Effector CD8-positive, alpha-beta T cell (primary cell): ENCODE results near the gene NUDT3.
"Not testable (repeated sequence)": the region's sequence is repeated elsewhere in the genome, so short reads cannot be mapped to it uniquely, and the experiment has no call there.

Experiments
- DNase-seq: peaks from one replicate; lab custom pipeline; 2025; lab: John Stamatoyannopoulos, UW

NUDT3 gene

GRCh38 chr6:34393191-34393965 is 909 bp upstream of the NUDT3 start:
- no peak for DNase-seq

- peak; percentile 66 for DNase-seq
These were observed 528 bp downstream of the NUDT3 start for GRCh38 chr6:34391786-34392496.

- DNase-seq: no peak
These were observed 1.0 kb downstream of the NUDT3 start for GRCh38 chr6:34391473-34391785.

GRCh38 chr6:34390531-34391472 is 1.7 kb downstream of the NUDT3 start:
- DNase-seq: no peak

GRCh38 chr6:34389034-34389433 is 3.4 kb downstream of the NUDT3 start:
- DNase-seq: no peak

GRCh38 chr6:34388421-34388820 is 4.0 kb downstream of the NUDT3 start:
- no peak for DNase-seq

- DNase-seq: no peak
These were observed 5.9 kb downstream of the NUDT3 start for GRCh38 chr6:34386316-34387137.

- no peak for DNase-seq
These were observed 6.7 kb downstream of the NUDT3 start for GRCh38 chr6:34385793-34386195.

- DNase-seq: no peak
These were observed 7.9 kb downstream of the NUDT3 start for GRCh38 chr6:34384321-34385153.

- no peak for DNase-seq
These were observed 8.7 kb downstream of the NUDT3 start for GRCh38 chr6:34383656-34384320.

- DNase-seq: no peak
These were observed 9.3 kb downstream of the NUDT3 start for GRCh38 chr6:34383161-34383631.

- no peak for DNase-seq
These were observed 11.4 kb downstream of the NUDT3 start for GRCh38 chr6:34381081-34381480.

GRCh38 chr6:34378470-34378869 is 14.0 kb downstream of the NUDT3 start:
- DNase-seq: no peak

- DNase-seq: no peak
These were observed 14.5 kb downstream of the NUDT3 start for GRCh38 chr6:34377984-34378383.

GRCh38 chr6:34377571-34377970 is 14.9 kb downstream of the NUDT3 start:
- not testable (repeated sequence) for DNase-seq

GRCh38 chr6:34375833-34376232 is 16.6 kb downstream of the NUDT3 start:
- DNase-seq: no peak

GRCh38 chr6:34374508-34374907 is 18.0 kb downstream of the NUDT3 start:
- DNase-seq: no peak

- no peak for DNase-seq
These were observed 18.4 kb downstream of the NUDT3 start for GRCh38 chr6:34374069-34374468.

- no peak for DNase-seq
These were observed 19.0 kb downstream of the NUDT3 start for GRCh38 chr6:34373511-34373910.

- DNase-seq: not testable (repeated sequence)
These were observed 20.6 kb downstream of the NUDT3 start for GRCh38 chr6:34371865-34372264.
